SH-SY5Y (cell line): ENCODE measurements around the gene ANTXR1.

Experiments used
- GATA2 ChIP-seq: IDR thresholded peaks from 2 replicates; pipeline ENCODE4 v1.6.1; 2011; ENCODE audit warnings: mild to moderate bottlenecking, low read depth, low read length
- GATA3 ChIP-seq: IDR thresholded peaks from 2 replicates; pipeline ENCODE4 v1.6.1; 2011; ENCODE audit warnings: low read depth, mild to moderate bottlenecking, low read length, moderate library complexity

DNA sequence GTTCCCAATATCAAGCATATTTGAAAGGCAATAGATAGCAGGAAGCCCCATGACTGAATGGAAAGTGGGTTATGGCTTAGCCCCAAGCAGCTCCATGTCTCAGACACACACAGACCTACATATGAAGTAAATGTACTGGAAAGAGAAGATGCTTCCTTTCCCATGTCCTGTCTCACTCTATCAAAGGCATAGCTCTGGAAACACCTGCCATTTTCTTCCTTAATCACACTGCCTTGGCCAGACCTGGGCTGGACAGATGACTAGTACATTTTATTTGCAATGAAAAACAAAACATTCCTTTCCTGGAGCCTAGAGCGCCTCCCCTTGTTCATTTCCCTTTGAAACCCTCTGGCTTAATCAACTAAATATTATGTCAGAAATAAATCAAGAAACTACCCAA, 160.7 kb downstream of the ANTXR1 start:
- TF ChIP-seq GATA2: no peak
- TF ChIP-seq GATA3: no peak
